ENCODE results near the gene GAB4.
"Not testable (repeated sequence)": the region's sequence is repeated elsewhere in the genome, so short reads cannot be mapped to it uniquely, and the experiment has no call there.

Gene GAB4

DNA sequence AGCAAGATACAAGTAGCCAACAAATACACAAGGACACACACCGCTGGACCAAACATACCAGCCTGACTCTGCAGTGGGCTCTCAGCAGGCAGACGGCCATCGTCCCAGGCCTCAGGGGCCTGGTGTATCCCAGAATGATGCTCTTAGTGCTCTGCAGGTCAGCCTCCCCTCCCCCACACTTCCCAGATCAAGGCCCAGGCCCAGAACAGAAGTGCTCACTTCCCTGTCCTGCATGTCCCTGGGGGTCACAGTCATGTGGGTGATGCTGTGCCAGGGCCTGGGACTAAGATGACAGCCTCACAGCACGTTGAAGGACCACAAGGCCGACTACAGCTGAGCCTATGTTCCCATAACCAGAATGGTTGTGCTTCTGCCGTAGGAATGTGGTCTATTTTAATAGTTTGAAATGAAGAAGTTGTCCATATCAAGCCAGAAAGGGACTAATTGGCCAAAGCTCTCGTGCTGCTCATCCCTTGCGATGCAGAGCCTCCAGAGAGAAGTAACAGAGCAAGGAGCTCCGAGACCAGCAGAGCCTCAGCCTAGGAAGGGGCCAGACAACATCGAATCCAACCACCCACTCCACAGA lies 48.6 kb downstream of the GAB4 start:
- no peak for DNase-seq

DNA sequence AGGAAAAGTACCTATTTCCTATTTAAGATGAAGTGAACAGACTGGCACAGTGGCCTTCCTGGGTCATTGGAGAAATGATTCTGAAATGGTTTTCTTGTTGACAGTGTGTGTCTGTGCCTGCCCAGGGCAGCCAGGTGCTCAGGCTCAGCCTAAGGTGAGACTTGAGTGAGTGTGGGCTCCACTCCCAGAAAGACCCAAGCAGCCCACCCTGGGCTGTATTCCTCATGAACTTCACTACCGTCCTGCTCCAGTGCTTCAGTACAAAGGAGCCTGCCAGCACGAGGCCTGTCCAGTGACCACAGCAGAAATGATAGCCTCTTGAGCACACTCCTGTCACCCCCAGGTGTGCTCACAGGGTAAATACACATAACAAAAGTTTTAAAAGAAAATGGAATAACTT lies 49.5 kb downstream of the GAB4 start:
- DNase-seq, result no peak

DNA sequence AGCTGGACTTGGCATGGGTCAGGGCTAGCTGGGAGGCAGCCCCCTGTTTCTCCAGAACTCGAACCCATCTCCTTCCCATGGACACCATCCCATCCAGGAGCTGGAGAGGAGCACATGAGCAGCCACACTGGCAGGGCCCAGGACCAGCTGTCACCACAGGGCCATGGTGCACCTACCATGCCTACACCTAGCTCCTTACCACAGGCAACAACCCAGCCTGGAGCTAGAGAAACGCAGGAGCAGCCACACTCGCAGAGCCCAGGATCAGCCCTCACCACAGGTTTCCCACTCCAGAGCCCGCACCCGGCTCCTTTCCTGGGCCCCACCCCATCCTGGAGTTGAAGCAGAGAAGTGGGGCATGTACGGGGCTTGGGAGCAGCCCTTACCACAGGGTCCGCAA lies 50.2 kb downstream of the GAB4 start:
- no peak for DNase-seq

DNA sequence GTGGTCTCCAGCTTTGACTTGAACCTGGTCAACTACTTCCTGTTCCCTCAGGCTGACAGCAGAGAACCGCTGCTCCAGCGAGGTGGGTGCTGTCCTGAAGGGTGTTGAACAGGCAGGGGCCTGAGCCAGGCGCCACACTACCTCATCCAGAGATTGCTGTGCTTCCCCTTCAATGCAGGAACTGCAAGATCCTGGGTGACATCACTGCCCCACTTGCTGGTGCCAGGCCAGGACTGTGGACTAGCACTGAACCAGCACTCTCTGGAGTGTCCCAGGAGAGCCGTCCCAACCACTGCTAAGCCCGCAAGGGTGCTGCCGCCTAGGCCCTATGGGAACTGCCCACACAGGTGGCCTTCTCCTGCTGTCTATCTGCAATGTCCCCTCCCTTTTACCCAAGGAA lies 51.7 kb downstream of the GAB4 start:
- DNase-seq, result no peak

DNA sequence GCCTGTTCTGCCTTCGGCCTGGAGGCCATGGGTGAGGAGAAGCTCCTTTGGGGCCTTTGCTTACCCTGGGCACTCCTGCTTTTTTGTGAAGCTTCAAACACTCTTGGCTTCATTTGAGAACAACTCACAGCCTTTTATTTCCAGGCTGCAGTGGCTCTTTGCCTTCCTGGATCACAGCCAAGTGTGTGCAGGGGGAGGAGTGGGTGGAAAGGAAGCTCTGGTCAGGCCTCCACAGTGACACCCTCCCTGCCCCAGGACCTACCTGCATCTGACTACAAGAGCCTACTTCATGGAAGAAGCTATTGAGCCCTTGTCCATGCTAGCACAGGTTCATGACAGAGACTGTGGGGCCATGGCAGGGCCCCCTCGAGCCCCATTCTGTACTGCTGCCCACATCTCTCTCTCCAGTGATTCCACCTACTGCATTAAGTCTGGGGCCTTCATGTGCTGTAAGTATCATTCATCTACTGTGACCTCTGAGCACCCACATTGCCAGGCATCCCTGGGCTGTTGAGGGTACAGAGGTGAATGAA lies 52.3 kb downstream of the GAB4 start:
- DNase-seq, result peak in 2 of 14 donors; percentile 9 to 16

DNA sequence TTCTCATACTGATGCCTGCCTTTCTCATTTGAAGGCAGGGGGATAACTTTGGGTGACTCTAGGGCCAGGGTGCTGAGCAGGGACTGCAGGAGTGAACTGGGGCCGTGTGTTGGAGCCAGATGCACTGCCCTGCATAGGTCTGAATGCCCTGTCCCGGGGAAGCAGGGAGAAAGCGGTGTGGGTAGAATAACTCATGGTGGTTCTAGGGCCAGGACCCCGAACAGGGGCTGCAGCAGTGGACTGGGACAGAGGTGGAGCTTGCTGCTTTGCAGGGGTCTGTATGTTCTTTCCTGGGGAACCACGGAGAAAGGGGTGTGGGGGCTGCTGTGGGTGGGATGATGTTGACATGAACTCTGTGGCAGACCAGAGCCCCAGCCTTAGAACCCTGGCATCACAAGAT lies 52.9 kb downstream of the GAB4 start:
- no peak for DNase-seq

DNA sequence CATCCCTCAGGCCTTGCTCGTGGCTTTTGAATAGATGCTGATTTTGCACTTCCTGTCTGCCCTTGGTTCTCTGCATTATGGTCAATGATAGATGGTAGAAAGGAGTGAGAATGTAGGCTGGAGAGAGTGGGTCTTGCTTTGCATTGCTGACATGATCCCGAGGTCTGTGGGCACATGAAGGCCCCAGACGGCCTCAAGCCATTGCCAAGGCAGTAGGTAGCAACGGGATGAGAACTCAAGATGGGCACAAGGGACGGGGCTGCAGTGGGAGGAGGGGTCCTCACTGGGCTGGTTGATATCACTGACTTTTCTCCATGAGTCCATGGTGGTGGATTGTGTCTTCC lies 54.0 kb downstream of the GAB4 start:
- DNase-seq, result no peak

DNA sequence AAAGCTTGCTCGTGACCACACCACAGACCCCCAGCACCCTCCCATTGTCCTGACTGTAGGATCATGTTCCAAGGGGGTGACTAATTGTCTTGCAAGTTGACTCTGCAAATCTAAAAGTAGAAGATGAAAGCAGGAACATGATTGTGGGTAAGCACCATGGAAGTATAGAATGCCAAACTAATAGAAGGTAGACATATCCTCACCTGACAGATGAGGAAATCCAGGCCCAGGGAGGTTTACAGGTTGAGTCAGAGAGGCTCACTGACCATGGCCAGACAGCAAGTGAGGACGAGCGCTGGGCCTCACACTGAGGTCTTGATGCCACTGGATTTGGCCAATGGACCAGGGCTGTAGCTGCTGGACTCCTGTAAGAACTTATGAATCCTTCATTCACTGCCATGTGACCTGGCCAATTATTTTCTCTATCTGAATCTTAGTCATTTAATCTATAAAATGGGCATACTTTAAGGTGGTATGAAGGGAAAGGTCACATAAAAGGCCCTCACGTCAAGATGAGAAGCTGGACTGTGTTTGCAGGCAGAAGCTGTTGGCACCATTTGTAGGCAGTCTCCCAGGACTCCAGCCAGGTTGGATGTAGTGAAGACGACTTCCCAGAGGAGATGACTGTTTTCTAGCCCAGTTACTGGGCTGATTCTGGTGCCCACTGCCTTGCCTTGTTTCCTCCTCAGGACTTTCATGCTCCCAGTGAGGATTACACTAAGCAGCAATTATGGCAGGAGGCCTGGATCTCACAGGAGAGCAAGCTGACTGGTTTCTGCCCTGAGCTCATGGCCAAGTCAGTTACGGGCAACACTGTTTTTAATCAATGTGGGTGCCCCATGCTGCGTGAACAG lies 54.6 kb downstream of the GAB4 start:
- DNase-seq, result no peak

DNA sequence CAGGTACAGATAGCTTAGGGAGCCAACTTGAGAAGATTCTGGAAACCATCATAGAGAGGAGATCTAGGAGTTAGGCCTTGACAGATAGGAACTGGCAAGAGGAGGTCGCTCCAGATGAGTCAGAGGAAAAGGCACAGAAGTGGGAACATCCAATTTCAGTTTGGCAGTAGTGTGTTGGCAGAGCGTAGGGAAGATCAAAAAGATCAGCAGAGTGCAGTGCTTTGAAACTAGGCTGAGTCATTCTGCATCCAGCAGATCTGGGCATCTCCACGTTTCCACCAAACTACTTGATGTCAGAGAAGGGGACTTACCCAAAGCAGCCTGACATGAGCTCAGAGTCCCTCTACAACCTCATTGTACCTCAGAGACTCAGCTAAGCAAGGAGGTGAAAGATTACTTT lies 58.5 kb downstream of the GAB4 start:
- DNase-seq, result no peak

DNA sequence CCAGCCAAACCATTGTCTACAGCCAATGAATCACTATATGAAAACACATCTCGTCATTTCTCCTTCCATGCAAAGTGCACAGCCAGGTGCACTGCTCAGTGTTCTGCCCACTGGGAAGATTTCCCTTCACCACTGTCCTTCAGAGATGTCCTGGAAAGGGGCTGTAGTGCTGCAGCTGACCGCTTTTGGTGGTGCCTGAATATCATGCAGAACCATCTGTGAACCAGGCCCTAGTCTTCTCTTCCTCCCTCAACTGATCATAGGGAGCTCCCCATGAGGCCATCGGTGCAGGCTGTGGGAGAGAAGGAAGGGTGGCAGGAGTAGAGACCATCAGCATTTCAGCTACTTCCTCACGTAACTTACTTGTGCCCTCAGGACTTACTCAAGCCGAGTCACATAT lies 70.2 kb downstream of the GAB4 start:
- DNase-seq, result no peak

DNA sequence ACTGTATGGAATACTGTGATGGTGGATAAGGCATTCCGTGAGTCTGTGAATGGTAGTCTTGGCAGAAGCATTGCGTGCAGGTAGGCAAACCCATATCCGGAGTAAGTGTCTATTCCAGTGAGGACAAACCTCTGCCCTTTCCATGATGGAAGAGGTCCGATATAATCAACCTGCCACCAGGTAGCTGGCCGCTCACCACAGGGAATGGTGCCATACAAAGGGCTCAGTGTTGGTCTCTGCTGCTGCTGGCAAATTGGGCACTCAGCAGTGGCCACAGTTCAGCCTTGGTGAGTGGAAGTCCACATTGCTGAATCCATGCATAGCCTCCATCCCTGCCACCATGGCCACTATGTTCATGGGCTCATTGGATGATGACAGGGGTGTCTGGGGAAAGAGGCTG lies 70.8 kb downstream of the GAB4 start:
- DNase-seq, result not testable (repeated sequence)

DNA sequence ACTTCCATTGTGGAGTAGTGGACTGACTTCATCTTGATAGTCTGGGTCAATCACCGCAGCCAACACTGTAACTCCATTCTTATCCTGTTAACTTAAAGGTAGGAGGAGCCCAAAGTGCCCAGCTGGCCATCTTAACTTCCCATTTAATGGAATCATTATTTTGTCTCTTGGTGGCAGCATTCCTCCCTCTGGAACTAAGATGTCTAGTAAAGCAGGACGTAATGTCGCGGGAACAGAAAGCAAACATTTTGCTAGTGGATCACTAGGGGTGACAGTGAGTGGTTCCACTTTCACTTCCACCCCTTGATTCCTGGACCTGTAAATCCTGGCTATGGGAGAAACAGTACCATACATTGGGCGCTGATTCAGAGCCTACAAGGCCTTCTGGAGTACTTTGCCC lies 71.4 kb downstream of the GAB4 start:
- DNase-seq, result no peak

DNA sequence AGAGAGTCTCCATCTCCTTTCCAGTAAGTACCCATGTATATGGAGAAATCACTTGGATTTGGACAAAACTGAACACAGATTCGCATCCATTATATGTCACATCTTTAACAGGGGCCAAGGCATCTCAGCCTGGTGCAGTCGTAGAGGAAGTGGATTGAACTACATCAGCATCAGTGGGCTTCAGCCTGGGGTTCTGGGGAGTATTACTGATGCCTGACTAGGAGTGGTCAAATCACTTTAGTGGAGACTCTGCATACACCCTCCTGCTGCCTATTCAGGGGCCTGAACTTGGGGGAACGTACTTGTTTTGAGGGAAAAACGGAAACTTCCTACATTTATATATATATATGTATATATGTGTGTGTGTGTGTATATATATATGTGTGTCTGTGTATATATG lies 72.8 kb downstream of the GAB4 start:
- DNase-seq, result no peak

DNA sequence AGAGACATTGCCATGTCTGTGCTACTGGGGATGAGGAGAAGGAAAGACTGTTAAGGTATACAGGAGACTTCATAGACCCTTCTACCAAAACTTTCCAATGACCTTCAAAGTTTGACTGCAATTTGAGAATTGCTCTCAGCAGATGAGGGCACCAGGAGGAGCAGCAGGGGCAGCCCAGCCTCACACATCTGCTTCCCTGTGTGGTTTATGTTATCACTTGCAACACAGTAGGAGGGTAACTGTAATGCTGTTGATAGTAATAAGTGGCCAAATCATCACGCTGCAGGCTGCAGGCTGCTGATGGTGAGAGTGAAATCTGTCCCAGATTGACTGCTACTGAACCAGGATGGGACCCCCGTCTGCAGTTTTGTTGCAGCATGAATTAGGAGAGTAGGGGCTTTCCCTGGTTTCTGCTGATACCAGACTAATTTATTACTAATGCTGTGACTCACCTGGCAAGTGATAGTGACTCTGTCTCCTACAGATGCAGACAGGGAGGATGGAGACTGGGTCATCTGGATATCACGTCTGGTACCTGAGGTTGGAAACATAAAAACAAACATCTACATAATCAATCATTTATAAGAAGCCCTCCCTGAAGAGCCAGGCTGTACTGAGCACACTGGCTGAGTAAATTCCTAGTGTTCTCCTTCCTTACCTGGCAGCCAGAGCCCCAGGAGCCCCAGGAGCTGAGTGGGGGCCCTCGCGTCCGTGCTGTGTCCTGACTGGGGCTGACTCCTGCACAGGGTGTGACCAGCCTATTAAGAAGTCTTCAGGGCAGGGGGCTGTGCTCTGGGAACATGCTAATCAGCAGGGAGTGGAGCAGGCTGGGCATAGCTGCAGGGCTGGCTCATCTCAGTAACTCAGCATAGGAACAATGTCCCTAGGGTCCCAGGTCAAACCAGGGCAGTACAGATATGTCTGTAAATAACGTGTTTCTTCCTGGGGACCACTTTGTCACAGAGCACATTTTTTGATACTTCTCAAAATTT lies 74.4 kb downstream of the GAB4 start:
- no peak for DNase-seq

DNA sequence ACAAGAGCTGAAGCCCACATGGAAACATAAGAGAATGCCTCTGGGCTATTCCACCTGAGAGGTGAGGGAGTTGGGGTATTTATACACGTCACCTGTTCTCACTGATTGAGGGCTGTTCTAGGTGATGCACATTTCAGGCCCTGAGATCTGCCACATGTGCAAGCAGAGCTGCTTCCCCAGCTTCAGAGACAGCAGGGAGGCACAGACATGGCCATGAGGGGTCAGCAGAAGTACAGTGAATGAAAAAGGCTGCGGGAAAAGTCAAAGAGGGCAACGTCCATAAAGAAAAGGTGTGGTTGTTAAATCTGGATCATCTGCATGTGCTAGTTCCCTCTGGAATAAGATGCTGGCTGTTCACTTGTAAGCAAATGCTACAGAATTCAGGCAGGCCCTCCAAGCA lies 75.4 kb downstream of the GAB4 start:
- DNase-seq, result peak in 3 of 14 donors; percentile 2 to 22 (median 7)

DNA sequence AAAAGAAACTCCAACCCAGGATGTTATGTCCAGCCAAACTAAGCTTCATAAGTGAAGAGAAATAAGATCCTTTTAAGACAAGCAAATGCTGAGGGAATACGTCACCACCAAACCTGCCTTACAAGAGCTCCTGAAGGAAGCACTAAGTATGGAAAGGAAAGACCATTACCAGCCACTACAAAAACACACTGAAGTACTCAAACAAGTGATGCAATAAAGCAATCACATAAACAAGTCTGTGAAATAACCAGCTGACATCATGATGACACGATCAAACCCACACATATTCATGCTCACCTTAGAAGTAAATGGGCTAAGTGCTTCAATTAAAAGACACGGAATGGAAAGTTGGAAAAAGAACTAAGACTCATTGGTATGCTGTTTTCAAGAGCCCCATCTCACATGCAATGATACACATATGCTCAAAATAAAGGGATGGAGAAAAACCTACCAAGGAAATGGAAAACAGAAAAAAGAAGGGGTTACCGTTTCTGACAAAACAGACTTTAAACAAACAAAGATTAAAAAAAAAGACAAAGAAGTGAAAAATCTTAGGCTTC lies 82.5 kb downstream of the GAB4 start:
- no peak for DNase-seq

DNA sequence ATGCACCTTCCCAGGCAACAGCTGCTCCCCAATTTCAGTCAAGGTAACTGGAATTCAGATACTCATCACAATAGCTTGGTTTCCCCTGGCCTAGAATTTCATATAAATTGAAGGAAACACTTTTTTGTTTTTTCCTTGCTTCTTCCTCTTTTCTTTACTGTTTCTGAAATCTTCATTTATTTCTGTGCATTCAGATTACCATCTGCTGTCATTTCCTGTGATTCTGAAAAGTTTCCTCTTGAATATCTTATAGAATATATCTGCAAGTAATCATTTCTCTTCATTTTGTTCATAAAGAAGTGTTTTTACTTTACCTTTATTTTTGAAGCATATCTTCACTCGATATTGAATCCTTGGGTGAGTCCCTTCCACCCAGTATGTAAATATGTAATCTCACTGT lies 85.3 kb downstream of the GAB4 start:
- no peak for DNase-seq

DNA sequence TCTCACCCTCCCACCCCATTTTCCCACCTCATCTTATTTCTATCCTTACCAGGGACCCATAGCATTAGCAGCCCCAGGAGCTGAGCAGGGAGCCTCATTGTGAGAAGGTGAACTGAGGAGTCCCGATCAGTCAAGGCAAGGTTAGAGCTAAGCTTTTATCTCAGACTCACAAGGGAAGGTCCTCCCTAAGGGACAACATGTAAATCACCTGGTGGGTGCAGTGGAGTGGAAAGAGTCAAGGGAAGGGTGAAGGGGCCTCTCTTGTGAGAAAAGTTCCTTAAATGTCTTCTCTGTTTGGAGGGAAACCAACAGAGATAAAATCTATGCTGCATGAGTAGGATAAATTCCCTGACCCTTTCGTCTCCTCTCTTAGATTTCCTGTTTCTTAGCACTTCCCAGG lies 85.9 kb downstream of the GAB4 start:
- DNase-seq, result no peak

DNA sequence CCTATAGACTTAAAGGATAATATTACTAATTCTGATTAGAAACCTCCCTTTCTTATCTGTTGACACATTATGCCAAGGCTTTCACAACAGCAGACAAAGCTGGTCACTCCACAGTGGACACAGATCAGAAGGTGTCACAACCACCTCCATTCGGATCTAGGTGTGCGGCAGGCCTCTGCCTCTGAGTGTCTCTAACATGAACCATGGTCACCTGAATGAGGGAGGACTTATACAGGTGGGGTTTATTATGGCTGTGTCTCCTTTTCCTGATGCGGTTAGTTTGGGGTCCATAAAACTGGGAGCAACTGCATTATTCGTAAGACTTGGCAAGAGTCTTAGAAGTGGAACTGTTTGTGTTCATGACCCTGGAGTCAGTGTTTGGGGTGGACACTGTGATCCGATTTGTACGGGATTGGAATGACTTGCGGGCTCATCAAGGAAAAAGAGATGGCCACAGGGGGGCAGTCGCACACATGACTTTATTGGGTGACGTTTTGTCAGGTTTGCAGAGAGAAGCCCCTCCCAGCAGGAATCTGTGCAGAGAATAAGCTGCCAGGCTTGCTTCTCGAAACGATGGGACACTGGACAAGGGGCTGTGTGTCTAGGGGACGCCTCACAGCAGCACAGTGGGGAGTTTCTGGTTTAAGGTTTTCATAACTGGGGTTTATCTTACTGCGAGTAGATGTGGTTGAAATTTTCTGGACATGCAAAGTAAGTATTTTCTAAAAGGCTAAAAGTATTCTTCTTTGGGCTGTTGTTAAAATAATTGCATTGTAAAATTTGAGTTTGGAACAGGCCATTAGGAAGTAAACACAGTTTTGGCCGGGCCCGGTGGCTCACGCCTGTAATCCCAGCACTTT lies 90.6 kb downstream of the GAB4 start:
- DNase-seq, result peak in 11 of 14 donors; percentile 5 to 58 (median 34)

DNA sequence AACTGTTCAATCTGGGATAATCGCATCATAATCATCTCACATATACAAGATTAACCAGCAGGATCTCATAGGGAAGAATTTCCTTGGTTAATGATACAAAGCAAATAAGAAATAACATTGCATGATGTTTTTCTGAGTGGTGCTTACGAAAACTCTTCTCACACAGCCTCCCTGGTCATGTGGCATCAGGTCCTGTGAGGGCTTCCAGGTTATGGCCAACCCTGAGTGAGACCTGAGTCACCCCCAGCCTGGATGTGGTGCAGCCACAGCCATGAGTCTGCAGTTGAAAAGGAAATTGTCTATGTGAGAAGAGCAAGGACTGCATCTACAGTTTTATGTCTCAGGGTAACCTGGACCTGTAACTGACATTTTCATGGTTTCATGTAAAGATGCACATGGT lies 92.3 kb downstream of the GAB4 start:
- DNase-seq, result no peak

DNA sequence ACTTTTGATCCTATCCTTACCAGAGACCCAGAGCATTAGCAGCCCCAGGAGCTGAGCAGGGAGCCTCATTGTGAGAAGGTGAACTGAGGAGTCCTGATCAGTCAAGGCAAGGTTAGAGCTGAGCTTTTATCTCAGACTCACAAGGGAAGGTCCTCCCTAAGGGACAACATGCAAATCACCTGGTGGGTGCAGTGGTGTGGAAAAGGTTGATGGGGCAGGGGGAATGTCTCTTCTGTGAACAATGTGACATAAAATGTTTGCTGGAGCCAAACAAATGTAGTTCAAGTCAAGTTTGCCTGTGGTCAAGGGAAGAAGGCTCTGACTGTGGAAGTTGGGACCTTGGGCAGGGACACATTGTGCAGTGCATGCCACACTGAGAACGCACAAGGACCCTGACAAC lies 93.1 kb downstream of the GAB4 start:
- not testable (repeated sequence) for DNase-seq

DNA sequence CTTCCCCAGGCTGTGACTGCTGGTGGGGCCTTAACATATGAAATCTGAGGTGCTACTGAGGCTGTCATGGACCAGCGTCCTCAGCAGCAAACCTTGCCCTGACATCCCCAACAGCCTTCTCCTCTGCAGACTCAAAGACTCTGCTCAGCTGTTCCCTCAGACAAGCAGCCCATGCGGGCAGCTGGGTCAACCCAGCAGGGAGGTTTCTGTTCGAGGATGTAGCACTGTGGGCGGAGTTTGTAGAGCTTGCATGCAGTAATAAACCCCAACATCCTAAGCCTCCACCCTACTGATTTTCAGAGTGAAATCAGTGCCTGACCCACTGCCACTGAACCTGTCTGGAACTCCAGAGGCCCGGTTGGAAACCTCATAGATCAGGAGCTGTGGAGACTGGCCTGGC lies 94.0 kb downstream of the GAB4 start:
- no peak for DNase-seq

Measured in C1 segment of cervical spinal cord (tissue), 14 donors.